Testis (tissue), 3 donors: Measurements from ENCODE around the gene CDH23. TPM values are rescaled to one million over a fixed set of nuclear protein-coding genes. Genes with fewer than 3 reads are reported as not detected.

Experiments used
- DNase-seq: peaks from one replicate; pipeline ENCODE4 v3.0.0-alpha.2; 2019
- H3K27ac ChIP-seq, 2 donors: fragments of 200-600 bp; sonication (generic); one replicate each; pipeline ENCODE4 v1.5.1; 2019
- H3K27me3 ChIP-seq: fragments of 200-600 bp; sonication (generic); one replicate; pipeline ENCODE4 v1.5.1; 2019
- H3K36me3 ChIP-seq: fragments of 200-600 bp; sonication (generic); one replicate; pipeline ENCODE4 v1.5.1; 2017; ENCODE audit warnings: low read depth; ENCODE audit errors: missing control alignments
- H3K4me1 ChIP-seq: fragments of 200-600 bp; sonication (generic); one replicate; pipeline ENCODE4 v1.5.1; 2019
- H3K4me3 ChIP-seq, 2 donors: fragments of 200-600 bp; sonication (generic); one replicate each; pipeline ENCODE4 v1.5.1; 2017 to 2019
- H3K9me3 ChIP-seq: fragments of 200-600 bp; sonication (generic); one replicate; pipeline ENCODE4 v1.5.1; 2017
- POLR2A ChIP-seq: fragments of 450-650 bp; IDR thresholded peaks from one replicate; pipeline ENCODE4 v1.6.1; 2017; ENCODE audit warnings: antibody characterized with exemption, mild to moderate bottlenecking, moderate library complexity
- WGBS, 2 donors: methylation state at CpG; one replicate each; pipeline ENCODE4 v1.1.5; 2018; 5-methylcytosine and 5-hydroxymethylcytosine counted together
- intact Hi-C: fragments of 100-400 bp; cut with DNase I; formaldehyde crosslinking; loops from one replicate; pipeline ENCODE4 v1.15.1; 2023; ENCODE audit warnings: low total_unique reads
- polyA plus RNA-seq: library from polyadenylated mRNA; stranded (reverse); fragments of 350-450 nt; fragmentation: Illumina TruSeq; extraction: RNeasy Lipid Tissue Mini Kit (QIAGEN cat#74804); gene quantifications from one replicate; pipeline ENCODE4 v1.2.3, GENCODE V29; 2014; ENCODE audit warnings: low read depth, low replicate concordance; ENCODE audit not compliant: insufficient read depth
- total RNA-seq, 2 donors: library from RNA; depleted of rRNA; stranded (reverse); fragments of >200 nt; gene quantifications; one replicate each; pipeline ENCODE4 v1.2.3, GENCODE V29; 2016
- TF ChIP-seq, protein P1 (sequence below), 3 experiments: fragments of 450-650 bp in 2 of 3; fragments of 200-600 bp in 1 of 3; sonication (generic) in 1 of 3; IDR thresholded peaks; one replicate each; pipeline ENCODE4 v1.5.1; 2016 to 2019; ENCODE audit warnings: antibody characterized with exemption in 3 of 3, mild to moderate bottlenecking in 2 of 3, moderate library complexity in 1 of 3

Gene CDH23
- total and polyA plus RNA-seq, 3 donors from 2014 or later, result 29.8 to 125 (median 81.7) TPM

DNA sequence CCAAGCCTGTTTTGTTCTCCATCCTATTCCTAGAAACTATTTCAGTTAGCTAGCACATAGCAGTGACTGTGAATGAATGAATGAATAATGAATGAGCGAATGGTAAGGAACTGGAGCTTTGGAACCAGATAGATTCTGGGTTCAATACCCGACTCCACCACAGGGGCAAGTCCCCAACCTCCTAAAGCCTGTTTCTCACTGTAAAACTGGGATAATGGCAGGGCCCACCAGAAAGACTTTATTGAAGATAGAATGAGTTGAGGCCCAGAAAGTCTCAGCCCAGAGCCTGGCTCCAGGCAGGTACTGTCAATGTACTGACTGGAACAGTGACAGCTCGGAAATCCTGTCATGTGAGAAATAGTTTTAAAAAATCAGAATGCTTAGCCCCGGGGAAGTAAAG, 1.1 kb upstream of the CDH23 start:
- intact Hi-C loops, result loop anchor here (5.0 to 10.0 kb wide), 2 partner anchors 177 to 419 kb away; no protein-coding TSS in a partner anchor
- H3K27ac ChIP-seq, result no peak overlapping the region
- WGBS, 2 donors, result 78 to 80% methylated on average over 4 of the region's 4 CpGs

DNA sequence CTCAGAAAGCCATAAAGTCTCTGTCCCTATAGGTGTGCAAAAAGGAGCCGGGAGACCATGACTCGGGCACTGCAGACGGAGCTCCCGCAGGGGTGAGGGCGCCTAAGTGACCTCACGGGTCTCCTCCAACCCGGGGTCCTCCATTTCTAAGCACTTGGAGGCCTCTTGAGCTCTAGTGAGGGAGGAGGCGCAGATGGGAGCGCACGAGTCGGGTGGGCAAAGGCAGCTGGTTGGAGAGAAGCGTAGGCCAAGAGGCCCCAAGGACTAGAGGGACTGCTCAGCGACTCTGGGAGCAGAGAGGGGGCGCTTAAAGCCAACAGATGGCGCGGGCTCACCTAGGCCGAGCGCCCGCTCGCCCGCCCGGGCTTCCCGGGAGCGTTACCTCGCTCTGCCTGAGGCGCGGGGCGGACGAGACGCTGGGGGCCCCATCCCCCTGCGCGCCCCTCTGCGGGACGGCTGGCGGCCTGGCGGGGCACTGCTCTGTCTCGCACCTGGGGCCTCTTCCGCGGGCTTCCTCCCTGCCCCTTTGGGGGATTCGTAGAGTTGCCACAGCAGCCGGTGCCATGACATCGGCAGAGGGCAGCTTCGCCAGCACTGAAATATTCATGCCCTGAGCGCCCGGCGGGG, 523 bp upstream of the CDH23 start:
- Histone ChIP-seq H3K9me3 (no peaks in the 10 kb centered on the region), H3K27ac (peak overlapping the region; percentile 63 to 69), H3K4me1 (peaks cover 11% of the 10 kb centered on the region), H3K27me3 (no peaks in the 10 kb centered on the region), H3K36me3 (no peaks in the 10 kb centered on the region), H3K4me3 (peak overlapping the region; percentile 55 to 64)
- WGBS, 2 donors, result 12 to 58% methylated on average over 8 to 36 of the region's 46 CpGs
- peak; percentile 86 for DNase-seq
- intact Hi-C loops, result loop anchor here (5.0 to 10.0 kb wide), 2 partner anchors 176 to 419 kb away; no protein-coding TSS in a partner anchor
- TF ChIP-seq, protein P1, sequence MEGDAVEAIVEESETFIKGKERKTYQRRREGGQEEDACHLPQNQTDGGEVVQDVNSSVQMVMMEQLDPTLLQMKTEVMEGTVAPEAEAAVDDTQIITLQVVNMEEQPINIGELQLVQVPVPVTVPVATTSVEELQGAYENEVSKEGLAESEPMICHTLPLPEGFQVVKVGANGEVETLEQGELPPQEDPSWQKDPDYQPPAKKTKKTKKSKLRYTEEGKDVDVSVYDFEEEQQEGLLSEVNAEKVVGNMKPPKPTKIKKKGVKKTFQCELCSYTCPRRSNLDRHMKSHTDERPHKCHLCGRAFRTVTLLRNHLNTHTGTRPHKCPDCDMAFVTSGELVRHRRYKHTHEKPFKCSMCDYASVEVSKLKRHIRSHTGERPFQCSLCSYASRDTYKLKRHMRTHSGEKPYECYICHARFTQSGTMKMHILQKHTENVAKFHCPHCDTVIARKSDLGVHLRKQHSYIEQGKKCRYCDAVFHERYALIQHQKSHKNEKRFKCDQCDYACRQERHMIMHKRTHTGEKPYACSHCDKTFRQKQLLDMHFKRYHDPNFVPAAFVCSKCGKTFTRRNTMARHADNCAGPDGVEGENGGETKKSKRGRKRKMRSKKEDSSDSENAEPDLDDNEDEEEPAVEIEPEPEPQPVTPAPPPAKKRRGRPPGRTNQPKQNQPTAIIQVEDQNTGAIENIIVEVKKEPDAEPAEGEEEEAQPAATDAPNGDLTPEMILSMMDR (IDR thresholded peaks at IDR 0.05), result peak; percentile 65 to 82 (median 65)
- TF ChIP-seq POLR2A, result no peak

More for the DNA sequence above, 1.1 kb upstream of the CDH23 start:
- Histone ChIP-seq H3K4me3 (no peak overlapping the region), H3K27me3 (no peaks in the 10 kb centered on the region), H3K4me1 (peaks cover 11% of the 10 kb centered on the region), H3K9me3 (no peaks in the 10 kb centered on the region), H3K36me3 (no peaks in the 10 kb centered on the region)
- no peak for DNase-seq
- TF ChIP-seq POLR2A, result no peak
- TF ChIP-seq, protein P1 (IDR thresholded peaks at IDR 0.05), result peak in 2 of 3 experiments; percentile 15 to 29

DNA sequence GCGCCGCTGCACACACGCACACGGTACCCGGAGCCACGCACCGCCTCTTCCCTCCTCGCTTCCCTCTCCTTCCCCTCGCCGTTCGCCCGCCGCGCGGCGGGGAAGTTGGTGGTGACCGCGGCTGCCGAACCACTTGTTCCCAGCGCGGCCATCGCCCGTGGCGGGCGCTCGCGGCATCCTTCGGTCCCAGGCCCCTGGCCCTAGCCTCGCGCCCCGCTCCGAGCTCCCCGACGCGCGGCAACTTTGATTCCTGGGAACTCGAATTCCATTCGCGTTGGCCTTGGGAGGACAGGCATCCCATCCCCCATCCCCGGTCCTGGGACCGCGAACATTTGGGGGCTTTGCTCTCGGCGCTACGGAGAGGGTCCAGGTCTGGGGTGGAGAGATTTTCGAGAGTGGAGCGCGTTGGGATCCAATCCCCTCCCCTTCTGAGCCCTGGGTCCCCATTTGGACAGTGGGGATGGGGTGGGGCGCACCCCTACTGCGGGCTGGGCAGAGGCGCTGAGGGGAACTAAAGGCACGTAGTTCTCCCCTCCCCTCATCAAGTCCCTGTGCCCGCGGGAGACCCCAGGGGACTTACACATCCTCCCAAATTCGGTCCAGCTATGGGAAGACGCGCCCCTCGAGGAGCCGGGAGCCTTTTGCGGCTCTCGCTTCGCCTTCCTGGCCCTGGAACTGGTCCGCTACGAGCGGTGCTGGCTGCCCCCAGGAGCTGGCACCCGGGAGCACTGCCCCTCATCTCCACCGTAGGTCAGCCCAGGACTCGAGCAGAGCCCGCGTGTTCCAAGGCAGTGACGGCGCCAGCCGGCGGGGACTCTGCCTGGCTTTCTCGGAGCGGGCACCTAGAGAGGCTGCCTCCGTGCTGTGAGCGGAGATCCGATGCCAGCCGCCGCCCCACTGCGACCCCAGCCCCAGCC, 834 bp downstream of the CDH23 start:
- H3K4me3 ChIP-seq, result peak overlapping the region; percentile 55 to 64
- peak overlapping the region in 1 of 2 donors; percentile 69 for H3K27ac ChIP-seq
- no peaks in the 10 kb centered on the region for H3K27me3 ChIP-seq
- DNase-seq, result peak; percentile 43
- TF ChIP-seq, protein P1 (IDR thresholded peaks at IDR 0.05), result no peak
- no peak for TF ChIP-seq POLR2A
- peaks cover 11% of the 10 kb centered on the region for H3K4me1 ChIP-seq
- intact Hi-C loops, result loop anchor here (5.0 to 10.0 kb wide), 2 partner anchors 175 to 417 kb away; no protein-coding TSS in a partner anchor
- WGBS, 2 donors, result 1 to 2% methylated on average over 19 to 76 of the region's 82 CpGs
- H3K36me3 ChIP-seq, result no peaks in the 10 kb centered on the region
- no peaks in the 10 kb centered on the region for H3K9me3 ChIP-seq

DNA sequence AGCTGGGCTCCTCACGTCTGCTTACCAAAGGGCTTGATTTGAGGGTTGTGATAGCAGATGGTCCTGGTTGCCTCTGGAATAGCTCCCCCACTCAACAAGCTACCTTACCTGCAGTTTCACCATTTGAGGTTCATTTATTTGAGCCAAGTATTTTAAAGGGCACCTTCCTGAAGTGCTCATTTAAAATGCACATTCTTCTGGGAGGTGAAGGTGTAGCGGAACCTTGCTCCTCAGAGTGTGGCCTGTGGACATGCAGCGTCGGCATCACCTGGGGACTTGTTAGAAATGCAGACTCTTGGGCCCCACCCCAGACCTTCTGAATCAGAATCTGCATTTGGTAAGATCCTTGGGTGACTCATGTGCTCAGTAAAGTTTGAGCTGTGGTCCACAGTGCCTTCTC, 2.3 kb downstream of the CDH23 start:
- peaks cover 11% of the 10 kb centered on the region for H3K4me1 ChIP-seq
- 82 to 84% methylated on average over 4 of the region's 4 CpGs for WGBS, 2 donors
- no peak overlapping the region for H3K27ac ChIP-seq
- TF ChIP-seq POLR2A, result no peak
- TF ChIP-seq, protein P1 (IDR thresholded peaks at IDR 0.05), result no peak
- no peaks in the 10 kb centered on the region for H3K9me3 ChIP-seq
- intact Hi-C loops, result loop anchor here (5.0 to 10.0 kb wide), 2 partner anchors 173 to 416 kb away; no protein-coding TSS in a partner anchor
- no peaks in the 10 kb centered on the region for H3K27me3 ChIP-seq
- no peak for DNase-seq
- H3K36me3 ChIP-seq, result no peaks in the 10 kb centered on the region
- H3K4me3 ChIP-seq, result no peak overlapping the region
